ENCODE measurements around the gene SOWAHD. TPM values are rescaled to one million over a fixed set of nuclear protein-coding genes. Genes with fewer than 3 reads are reported as not detected.
"Not testable (repeated sequence)": the region's sequence is repeated elsewhere in the genome, so short reads cannot be mapped to it uniquely, and the experiment has no call there.

SOWAHD gene
- total and polyA plus RNA-seq, 2 experiments from 2014 or later, result 3.8 to 5.1 TPM

GRCh38 chrX:119763836-119764387, 5.5 kb downstream of the SOWAHD start:
- H4K20me1 ChIP-seq (replicated peaks; ENCODE audit: insufficient read depth), result no peaks in the 10 kb centered on the region
- no peaks in the 10 kb centered on the region for H3F3A ChIP-seq (replicated peaks; ENCODE audit: low read depth)
- no peaks in the 10 kb centered on the region for H3K79me2 ChIP-seq (replicated peaks; ENCODE audit: insufficient read depth)
- Mint-ChIP-seq H3K27ac (no peak overlapping the region), H3K9me3 (no peaks in the 10 kb centered on the region), H3K4me3 (no peak overlapping the region), H3K27me3 (ENCODE audit: insufficient read depth, low read depth, poor library complexity) (peaks cover 16% of the 10 kb centered on the region), H3K36me3 (ENCODE audit: low read depth) (no peaks in the 10 kb centered on the region; the same call in 2 of the 3 replicates), H3K4me1 (peaks cover 16% of the 10 kb centered on the region)
- DNase-seq (ENCODE audit: low spot score) (no peak), ATAC-seq (no peak)
- H3K27ac ChIP-seq (ENCODE audit: low read depth), result no peak overlapping the region
- H3K4me3 ChIP-seq, result no peak overlapping the region
- H3K4me1 ChIP-seq (ENCODE audit: insufficient read depth), result peaks cover 4% of the 10 kb centered on the region; the same call in 1 of the 2 replicates
- TF ChIP-seq CTCF (conservative IDR thresholded peaks at IDR 0.05; ENCODE audit: low read depth in 2 of 2) (no peak), ZNF331 (CRISPR knock-in tag; IDR thresholded peaks at IDR 0.05; ENCODE audit: low read depth) (no peak), POLR2AphosphoS5 (IDR thresholded peaks at IDR 0.05; ENCODE audit: low read depth) (no peak)
- no peak overlapping the region for H2AFZ ChIP-seq
- no peak overlapping the region for H3K4me2 ChIP-seq
- H3K9me2 ChIP-seq (ENCODE audit: insufficient read depth), result no peaks in the 10 kb centered on the region
- H3K36me3 ChIP-seq (ENCODE audit: insufficient read depth), result no peaks in the 10 kb centered on the region
- H3K27me3 ChIP-seq (ENCODE audit: insufficient read depth), result peaks cover 12% of the 10 kb centered on the region

- H3F3A ChIP-seq (replicated peaks; ENCODE audit: low read depth); H3K4me1 ChIP-seq (ENCODE audit: insufficient read depth); H3K9me2 ChIP-seq (ENCODE audit: insufficient read depth); H3K27ac ChIP-seq (ENCODE audit: low read depth); H3K4me1 Mint-ChIP-seq; H3K4me3 Mint-ChIP-seq; H3K9me3 Mint-ChIP-seq; H2AFZ ChIP-seq; H3K4me2 ChIP-seq; ATAC-seq; H3K27me3 ChIP-seq (ENCODE audit: insufficient read depth); H3K4me3 ChIP-seq; H3K36me3 ChIP-seq (ENCODE audit: insufficient read depth); DNase-seq (ENCODE audit: low spot score); H3K79me2 ChIP-seq (replicated peaks; ENCODE audit: insufficient read depth); H3K36me3 Mint-ChIP-seq (ENCODE audit: low read depth); H3K27me3 Mint-ChIP-seq (ENCODE audit: insufficient read depth, low read depth, poor library complexity); H3K27ac Mint-ChIP-seq; H4K20me1 ChIP-seq (replicated peaks; ENCODE audit: insufficient read depth): not testable (repeated sequence)
Observed at GRCh38 chrX:119768436-119768835, 10.0 kb downstream of the SOWAHD start.

- H3K4me1 Mint-ChIP-seq; H3F3A ChIP-seq (replicated peaks; ENCODE audit: low read depth); H3K9me3 Mint-ChIP-seq; H3K4me1 ChIP-seq (ENCODE audit: insufficient read depth); H3K36me3 ChIP-seq (ENCODE audit: insufficient read depth); H3K36me3 Mint-ChIP-seq (ENCODE audit: low read depth); H3K4me2 ChIP-seq; DNase-seq (ENCODE audit: low spot score); H3K27ac ChIP-seq (ENCODE audit: low read depth); H3K27ac Mint-ChIP-seq; H4K20me1 ChIP-seq (replicated peaks; ENCODE audit: insufficient read depth); H3K27me3 Mint-ChIP-seq (ENCODE audit: insufficient read depth, low read depth, poor library complexity); H3K4me3 ChIP-seq; ATAC-seq; H3K4me3 Mint-ChIP-seq; H2AFZ ChIP-seq; H3K27me3 ChIP-seq (ENCODE audit: insufficient read depth); H3K79me2 ChIP-seq (replicated peaks; ENCODE audit: insufficient read depth); H3K9me2 ChIP-seq (ENCODE audit: insufficient read depth): not testable (repeated sequence)
Observed at GRCh38 chrX:119769388-119769787, 11.0 kb downstream of the SOWAHD start.
